H1 (cell line): ENCODE data around the gene BICDL1. TPM values are rescaled to one million over a fixed set of nuclear protein-coding genes. Genes with fewer than 3 reads are reported as not detected.

Source experiments
- CTCF ChIA-PET: fragments of 300-600 bp; sonication (Branson Sonifier 250); formaldehyde crosslinking; loops from one replicate; lab custom pipeline; 2021; ENCODE audit not compliant: partially characterized antibody; lab: Charles Lee
- POLR2A ChIA-PET: fragments of 300-600 bp; sonication (Branson Sonifier 250); formaldehyde crosslinking; loops from one replicate; lab custom pipeline; 2021; ENCODE audit warnings: inconsistent platforms; ENCODE audit not compliant: partially characterized antibody; lab: Charles Lee
- DNase-seq, 2 experiments: peaks; one replicate each; pipeline versions ENCODE4 v3.0.0 to v3.0.0-alpha.2; 2010 to 2022; ENCODE audit warnings: low spot score in 2 of 2, low read depth in 1 of 2, mixed read lengths in 1 of 2
- FAIRE-seq: peaks from 2 replicates; lab custom pipeline; 2011; peaks lifted over from hg19 to GRCh38; lab: Jason Lieb, UNC
- H2AFZ ChIP-seq: 2 replicates; pipeline ENCODE4 v1.8.1; 2012; ENCODE audit warnings: low read length, inconsistent platforms
- H2AK5ac ChIP-seq: 2 replicates; pipeline ENCODE4 v1.6.1; 2013; ENCODE audit warnings: low read depth, low read length
- H2BK120ac ChIP-seq: replicated peaks from 2 replicates; pipeline ENCODE3; 2013; ENCODE audit warnings: low read depth, low read length, inconsistent platforms
- H2BK12ac ChIP-seq: 2 replicates; pipeline ENCODE4 v1.6.1; 2013; ENCODE audit warnings: low read depth, low read length
- H2BK15ac ChIP-seq: 2 replicates; pipeline ENCODE4 v1.6.1; 2013; ENCODE audit warnings: low read length
- H2BK20ac ChIP-seq: 2 replicates; pipeline ENCODE4 v1.6.1; 2013; ENCODE audit warnings: low read length
- H2BK5ac ChIP-seq: 2 replicates; pipeline ENCODE4 v1.6.1; 2013; ENCODE audit warnings: low read depth, low read length
- H3K14ac ChIP-seq: 2 replicates; pipeline ENCODE4 v1.6.1; 2013; ENCODE audit warnings: inconsistent platforms; ENCODE audit not compliant: insufficient read length
- H3K18ac ChIP-seq: 2 replicates; pipeline ENCODE4 v1.6.1; 2013; ENCODE audit warnings: low read length; ENCODE audit errors: extremely low read depth
- H3K23ac ChIP-seq: 2 replicates; pipeline ENCODE4 v1.6.1; 2013; ENCODE audit warnings: inconsistent platforms; ENCODE audit not compliant: insufficient read length
- H3K23me2 ChIP-seq: 2 replicates; pipeline ENCODE4 v1.6.1; 2013; ENCODE audit warnings: low read depth, low read length
- H3K27ac ChIP-seq: 2 replicates; pipeline ENCODE4 v1.6.1; 2011; ENCODE audit warnings: low read depth, low read length, inconsistent platforms
- H3K27me3 ChIP-seq, 4 experiments: replicated peaks in 1 of 4; 1 replicate in 1 of 4; 2 replicates in 3 of 4; pipeline versions ENCODE4 v1.6.1 to v1.8.1; 2011 to 2013; ENCODE audit warnings: low read length in 3 of 4, mild to moderate bottlenecking in 3 of 4, inconsistent platforms in 2 of 4, mixed read lengths in 2 of 4, moderate library complexity in 1 of 4; ENCODE audit not compliant: control insufficient read depth in 3 of 4, insufficient read depth in 3 of 4; ENCODE audit errors: extremely low read depth in 1 of 4
- H3K36me3 ChIP-seq, 4 experiments: 2 replicates each; pipeline versions ENCODE4 v1.6.1 to v1.8.1; 2011 to 2013; ENCODE audit warnings: mild to moderate bottlenecking in 4 of 4, low read length in 3 of 4, moderate library complexity in 2 of 4, control low read depth in 1 of 4, inconsistent platforms in 1 of 4; ENCODE audit not compliant: insufficient read depth in 4 of 4, control insufficient read depth in 2 of 4
- H3K4ac ChIP-seq: replicated peaks from 2 replicates; pipeline ENCODE3; 2013; ENCODE audit warnings: low read length, low read depth, mixed read lengths, inconsistent platforms; ENCODE audit not compliant: insufficient read length
- H3K4me1 ChIP-seq, 4 experiments: replicated peaks in 1 of 4; 1 replicate in 1 of 4; 2 replicates in 3 of 4; pipeline versions ENCODE4 v1.6.1 to v1.8.1; 2011 to 2013; ENCODE audit warnings: low read length in 3 of 4, inconsistent platforms in 2 of 4, mixed read lengths in 1 of 4; ENCODE audit not compliant: insufficient read depth in 4 of 4, control insufficient read depth in 3 of 4
- H3K4me2 ChIP-seq, 2 experiments: 2 replicates each; pipeline versions ENCODE4 v1.6.1 to v1.8.1; 2011 to 2013; ENCODE audit warnings: low read depth in 2 of 2, low read length in 2 of 2, control low read depth in 1 of 2, inconsistent platforms in 1 of 2, mild to moderate bottlenecking in 1 of 2; ENCODE audit not compliant: insufficient read depth in 1 of 2
- H3K4me3 ChIP-seq, 4 experiments: fragments of 200-600, 300-600 bp in 1 of 4; sonication (generic), shearing (Covaris generic), sonication (Bioruptor Twin) in 1 of 4; 2 replicates each; pipeline versions ENCODE4 v1.5.1 to v1.8.1; 2011 to 2016; ENCODE audit warnings: low read length in 4 of 4, low read depth in 3 of 4, control low read depth in 2 of 4, inconsistent platforms in 2 of 4, mild to moderate bottlenecking in 2 of 4, mixed read lengths in 1 of 4, moderate library complexity in 1 of 4; ENCODE audit not compliant: insufficient read depth in 2 of 4; ENCODE audit errors: extremely low read depth in 1 of 4
- H3K56ac ChIP-seq: replicated peaks from 2 replicates; pipeline ENCODE3; 2013; ENCODE audit warnings: low read depth, mild to moderate bottlenecking, mixed read lengths, low read length, inconsistent platforms; ENCODE audit not compliant: insufficient read length
- H3K79me1 ChIP-seq: 2 replicates; pipeline ENCODE4 v1.6.1; 2013; ENCODE audit warnings: low read depth, low read length, control low read depth
- H3K79me2 ChIP-seq, 2 experiments: 2 replicates each; pipeline versions ENCODE4 v1.6.1 to v1.8.1; 2012 to 2013; ENCODE audit warnings: low read length in 2 of 2, mild to moderate bottlenecking in 2 of 2, inconsistent platforms in 1 of 2; ENCODE audit not compliant: insufficient read depth in 2 of 2, control insufficient read depth in 1 of 2
- H3K9ac ChIP-seq, 4 experiments: replicated peaks in 1 of 4; 1 replicate in 1 of 4; 2 replicates in 3 of 4; pipeline versions ENCODE4 v1.6.1 to v1.8.1; 2011 to 2013; ENCODE audit warnings: low read depth in 3 of 4, low read length in 3 of 4, control low read depth in 2 of 4, mild to moderate bottlenecking in 2 of 4, moderate library complexity in 2 of 4, inconsistent platforms in 1 of 4; ENCODE audit errors: extremely low read depth in 1 of 4
- H3K9me3 ChIP-seq, 2 experiments: 2 replicates each; pipeline versions ENCODE4 v1.6.1 to v1.8.1; 2012 to 2013; ENCODE audit warnings: mild to moderate bottlenecking in 2 of 2, moderate library complexity in 2 of 2, control low read depth in 1 of 2, inconsistent platforms in 1 of 2, low read depth in 1 of 2, low read length in 1 of 2, mixed read lengths in 1 of 2; ENCODE audit not compliant: insufficient read depth in 2 of 2
- H4K20me1 ChIP-seq, 2 experiments: replicated peaks in 1 of 2; 2 replicates each; pipeline versions ENCODE3 to v1.8.1; 2011 to 2013; ENCODE audit warnings: inconsistent platforms in 2 of 2, low read length in 2 of 2, mild to moderate bottlenecking in 1 of 2; ENCODE audit not compliant: insufficient read depth in 2 of 2, control insufficient read depth in 1 of 2
- H4K5ac ChIP-seq: 2 replicates; pipeline ENCODE4 v1.6.1; 2013; ENCODE audit warnings: low read length, low read depth, mixed read lengths, inconsistent platforms; ENCODE audit not compliant: insufficient read length
- H4K8ac ChIP-seq: 2 replicates; pipeline ENCODE4 v1.8.0; 2013; ENCODE audit warnings: mild to moderate bottlenecking, moderate library complexity, low read length, inconsistent platforms; ENCODE audit not compliant: insufficient read depth; ENCODE audit errors: extremely low read depth
- H4K91ac ChIP-seq: replicated peaks from 2 replicates; pipeline ENCODE3; 2013; ENCODE audit warnings: low read length, mixed read lengths, inconsistent platforms; ENCODE audit not compliant: insufficient read length
- BACH1 ChIP-seq: IDR thresholded peaks from 2 replicates; pipeline ENCODE4 v1.6.1; 2012; ENCODE audit warnings: low read length, improper control_type of control experiment
- BRCA1 ChIP-seq: IDR thresholded peaks from 2 replicates; pipeline ENCODE4 v1.6.1; 2012; ENCODE audit warnings: low read depth, low read length, improper control_type of control experiment
- CEBPB ChIP-seq: IDR thresholded peaks from 2 replicates; pipeline ENCODE4 v1.6.1; 2012; ENCODE audit warnings: low read depth, low read length
- CTCF ChIP-seq, 3 experiments: IDR thresholded peaks; 1 replicate in 2 of 3; 2 replicates in 1 of 3; pipeline versions ENCODE4 v1.5.1 to v1.6.1; 2011; ENCODE audit warnings: low read length in 3 of 3, mild to moderate bottlenecking in 3 of 3, inconsistent platforms in 2 of 3, low read depth in 1 of 3, moderate library complexity in 1 of 3; ENCODE audit not compliant: insufficient read depth in 1 of 3; ENCODE audit errors: control extremely low read depth in 1 of 3
- EZH2 ChIP-seq: fragments of 200-600 bp; sonication (generic); IDR thresholded peaks from 2 replicates; pipeline ENCODE4 v1.7.1; 2012; ENCODE audit warnings: low read depth, mild to moderate bottlenecking, moderate library complexity, low read length, inconsistent platforms; ENCODE audit not compliant: severe bottlenecking
- GABPA ChIP-seq: IDR thresholded peaks from 2 replicates; pipeline ENCODE4 v1.6.1; 2011; ENCODE audit warnings: mild to moderate bottlenecking, low read length, moderate library complexity, borderline replicate concordance; ENCODE audit not compliant: insufficient read depth
- JUN ChIP-seq: IDR thresholded peaks from 2 replicates; pipeline ENCODE4 v1.6.1; 2011; ENCODE audit warnings: low read depth, mild to moderate bottlenecking, improper control_type of control experiment, low read length
- KDM4A ChIP-seq: IDR thresholded peaks from one replicate; pipeline ENCODE4 v1.7.1; 2012; ENCODE audit warnings: low read depth, mild to moderate bottlenecking, moderate library complexity, low read length, inconsistent platforms; ENCODE audit not compliant: severe bottlenecking
- MAFK ChIP-seq: IDR thresholded peaks from 2 replicates; pipeline ENCODE4 v1.6.1; 2012; ENCODE audit warnings: low read depth, mild to moderate bottlenecking, improper control_type of control experiment, low read length
- RAD21 ChIP-seq, 2 experiments: IDR thresholded peaks in 1 of 2; conservative IDR thresholded peaks in 1 of 2; 2 replicates each; pipeline ENCODE4 v1.6.1; 2011; ENCODE audit warnings: low read depth in 2 of 2, low read length in 2 of 2, improper control_type of control experiment in 1 of 2, inconsistent platforms in 1 of 2, mild to moderate bottlenecking in 1 of 2, moderate library complexity in 1 of 2
- TEAD4 ChIP-seq: IDR thresholded peaks from 2 replicates; pipeline ENCODE4 v1.6.1; 2012; ENCODE audit warnings: low read depth, low read length, inconsistent platforms, mixed read lengths
- WGBS, 2 experiments: shearing (Covaris generic) in 1 of 2; methylation state at CpG; one replicate each; pipeline versions ENCODE4 v1.1.6 to v1.1.7; 2013 to 2015; ENCODE audit warnings: low lambda C conversion rate in 2 of 2, mixed read lengths in 2 of 2, inconsistent platforms in 1 of 2, low coverage in 1 of 2, missing lambda C conversion rate in 1 of 2; ENCODE audit not compliant: insufficient replicate concordance in 2 of 2, insufficient coverage in 1 of 2, insufficient read length in 1 of 2; ENCODE audit errors: extremely low coverage in 1 of 2, missing lambda C conversion rate in 1 of 2; 5-methylcytosine and 5-hydroxymethylcytosine counted together
- polyA plus RNA-seq, 7 experiments: library from polyadenylated mRNA; depleted of rRNA in 3 of 7; stranded (reverse) in 5 of 7; unstranded in 2 of 7; fragments of >200 nt in 5 of 7; fragments of 200-250 nt in 2 of 7; gene quantifications; 1 replicate in 5 of 7; 2 replicates in 1 of 7; 4 replicates in 1 of 7; pipeline versions ENCODE4 v1.2.1 to v1.2.3, GENCODE V29; 2011 to 2013; ENCODE audit warnings: missing spikeins in 2 of 7, mixed read lengths in 2 of 7
- total RNA-seq: library from RNA; stranded (reverse); fragmentation: NEBNext Ultra II Directional; extraction: Animal tissue kit (Norgen Biotek cat#: 25700); gene quantifications from 2 replicates; pipeline ENCODE4 v1.2.1, GENCODE V29; 2021

BICDL1 gene
- total and polyA plus RNA-seq, 2 of the 8 experiments (the other 6 are each of a cell fraction or from before 2014, with no cell fraction given) = 17.2 to 25.9 TPM

- Histone ChIP-seq H3K9me3 (no peaks in the 10 kb centered on the region; a peak in 1 of 4 replicates), H2AFZ (no peak overlapping the region), H2BK20ac (no peak overlapping the region), H3K56ac (no peak overlapping the region), H3K4ac (no peak overlapping the region), H2BK120ac (no peak overlapping the region), H2BK15ac (no peak overlapping the region), H3K79me2 (no peaks in the 10 kb centered on the region), H4K91ac (no peak overlapping the region), H3K18ac (no peak overlapping the region), H3K23me2 (no peaks in the 10 kb centered on the region), H3K23ac (no peak overlapping the region), H3K9ac (no peak overlapping the region), H3K27ac (no peak overlapping the region), H3K4me1 (no peaks in the 10 kb centered on the region), H3K36me3 (no peaks in the 10 kb centered on the region), H2BK5ac (no peak overlapping the region), H3K4me2 (no peak overlapping the region), H3K27me3 (no peaks in the 10 kb centered on the region), H2AK5ac (no peak overlapping the region), H4K8ac (no peak overlapping the region), H4K5ac (no peak overlapping the region), H3K14ac (no peak overlapping the region), H3K4me3 (no peak overlapping the region), H3K79me1 (no peaks in the 10 kb centered on the region), H4K20me1 (no peaks in the 10 kb centered on the region), H2BK12ac (no peak overlapping the region)
- no peak for FAIRE-seq
- WGBS, 2 experiments = 100% methylated on average over 1 of the region's 1 CpG; no CpG with 5 or more reads in 1 of the 2 experiments
- no peak for DNase-seq
- CTCF ChIA-PET = interaction anchor here (0.6 to 1.0 kb wide), 4 partner anchors 39 to 108 kb away, joined by 3 to 6 read pairs (median 4); no protein-coding TSS in a partner anchor
- POLR2A ChIA-PET = no interaction called here
- TF ChIP-seq GABPA = no peak
- no peak for TF ChIP-seq KDM4A
- no peak for TF ChIP-seq MAFK
- no peak for TF ChIP-seq CTCF (IDR thresholded peaks at IDR 0.05; ENCODE audit: control extremely low read depth in 1 of 3, insufficient read depth in 1 of 3, low read depth in 1 of 3, low read length in 3 of 3)
- no peak for TF ChIP-seq BRCA1
- TF ChIP-seq BACH1 = no peak
- TF ChIP-seq EZH2 = no peak
- no peak for TF ChIP-seq RAD21 (IDR thresholded peaks at IDR 0.05 in 1 of 2, conservative IDR thresholded peaks at IDR 0.05 in 1 of 2; ENCODE audit: low read depth in 2 of 2, low read length in 2 of 2)
- no peak for TF ChIP-seq CEBPB
- no peak for TF ChIP-seq JUN
- TF ChIP-seq TEAD4 = no peak
Observed at GRCh38 chr12:120047072-120047471, 58.0 kb downstream of the BICDL1 start.
